SK-N-MC (cell line): Measurements from ENCODE around the gene TMEM185B.

Experiments
- DNase-seq: peaks from one replicate; pipeline ENCODE4 v3.0.0-alpha.2; 2011; ENCODE audit warnings: low read depth, low spot score
- H3K27ac ChIP-seq: fragments of 200-600 bp; sonication (generic); 2 replicates; pipeline ENCODE4 v1.5.1; 2016; ENCODE audit warnings: mixed run types
- H3K36me3 ChIP-seq: fragments of 200-600 bp; sonication (generic); 2 replicates; pipeline ENCODE4 v1.6.1; 2017; ENCODE audit warnings: antibody characterized with exemption, low read length, mixed read lengths; ENCODE audit not compliant: insufficient read depth
- H3K4me3 ChIP-seq: fragments of 200-600 bp; sonication (generic); 2 replicates; pipeline ENCODE4 v1.5.1; 2016
- H3K9ac ChIP-seq: fragments of 200-600 bp; sonication (generic); 2 replicates; pipeline ENCODE4 v1.8.0; 2017; ENCODE audit warnings: mixed run types, mixed read lengths; ENCODE audit not compliant: insufficient read length
- H3K9me3 ChIP-seq: fragments of 200-600 bp; sonication (generic); 2 replicates; pipeline ENCODE4 v1.6.1; 2017; ENCODE audit warnings: low read depth, mild to moderate bottlenecking, antibody characterized with exemption, low read length, moderate library complexity, mixed read lengths
- EZH2 ChIP-seq: fragments of 200-600 bp; sonication (generic); IDR thresholded peaks from one replicate; pipeline ENCODE4 v1.6.1; 2017; ENCODE audit warnings: antibody characterized with exemption
- FOXP2 ChIP-seq: optimal IDR thresholded peaks from 2 replicates; pipeline ENCODE3; 2011; ENCODE audit warnings: mild to moderate bottlenecking, moderate library complexity; ENCODE audit not compliant: insufficient read depth; ENCODE audit errors: extremely low read length, control extremely low read depth
- POLR2AphosphoS5 ChIP-seq: IDR thresholded peaks from 2 replicates; pipeline ENCODE4 v1.6.1; 2012; ENCODE audit warnings: mild to moderate bottlenecking, low read depth, low read length, borderline replicate concordance

The TMEM185B gene

DNA sequence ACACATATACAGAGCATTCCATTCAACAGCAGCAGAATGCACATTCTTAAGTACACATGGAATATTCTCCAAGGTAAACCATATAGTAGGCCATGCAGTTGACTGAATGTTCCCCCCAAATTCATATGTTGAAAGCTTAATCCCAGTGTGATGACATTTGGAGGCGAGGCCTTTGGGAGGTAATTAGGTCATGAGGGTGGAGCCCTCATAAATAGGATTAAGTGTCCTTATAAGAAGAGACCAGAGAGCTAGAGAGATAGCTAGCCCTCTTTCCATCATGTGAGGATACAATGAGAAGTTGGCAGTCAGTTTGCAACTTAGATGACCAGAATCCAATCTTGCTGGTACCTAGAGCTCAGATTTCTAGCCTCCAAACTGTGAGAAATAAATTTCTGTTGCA is 27.6 kb downstream of the TMEM185B start:
- no peak for TF ChIP-seq FOXP2
- Histone ChIP-seq H3K27ac (no peak overlapping the region), H3K9ac (no peak overlapping the region), H3K9me3 (no peaks in the 10 kb centered on the region), H3K4me3 (no peak overlapping the region), H3K36me3 (no peaks in the 10 kb centered on the region)
- no peak for DNase-seq

DNA sequence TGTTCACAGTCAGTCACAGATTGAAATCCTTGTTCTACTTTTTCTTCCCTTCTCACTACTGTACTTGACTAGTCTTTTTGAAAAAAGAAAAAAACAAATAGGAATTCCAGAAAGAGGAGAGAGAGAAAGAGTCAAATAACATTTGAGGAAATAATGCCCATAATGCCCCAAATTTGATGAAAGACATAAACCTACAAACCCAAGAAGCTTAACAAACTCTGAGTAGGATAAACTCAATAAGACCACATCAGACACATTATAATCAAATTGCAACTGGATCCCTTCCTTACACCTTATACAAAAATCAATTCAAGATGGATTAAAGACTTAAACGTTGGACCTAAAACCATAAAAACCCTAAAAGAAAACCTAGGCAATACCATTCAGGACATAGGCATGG is 30.9 kb downstream of the TMEM185B start:
- no peak overlapping the region for H3K4me3 ChIP-seq
- DNase-seq: no peak
- H3K27ac ChIP-seq: no peak overlapping the region
- no peaks in the 10 kb centered on the region for H3K36me3 ChIP-seq
- no peak overlapping the region for H3K9ac ChIP-seq
- H3K9me3 ChIP-seq: no peaks in the 10 kb centered on the region
- TF ChIP-seq EZH2 (no peak), FOXP2 (no peak), POLR2AphosphoS5 (no peak)

DNA sequence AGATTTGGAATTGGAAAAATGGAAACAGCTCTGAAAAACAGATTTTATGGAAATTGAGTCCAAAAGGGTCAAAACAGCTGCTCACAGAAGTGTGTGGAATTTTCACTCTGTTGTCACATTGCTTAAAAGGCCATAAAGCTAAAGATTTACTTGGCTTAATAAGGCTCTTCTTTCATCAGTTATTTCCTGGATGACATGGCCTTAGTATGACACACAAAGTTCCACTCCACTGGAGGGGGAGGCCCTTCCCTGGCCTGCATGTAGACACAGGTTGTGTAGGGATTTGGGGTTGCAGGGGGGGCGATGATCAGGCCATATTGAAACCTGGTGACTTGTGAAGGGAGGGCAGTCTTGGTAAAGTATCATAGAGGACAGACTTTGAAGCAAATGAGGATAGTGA is 34.0 kb downstream of the TMEM185B start:
- Histone ChIP-seq H3K36me3 (no peaks in the 10 kb centered on the region), H3K9me3 (no peaks in the 10 kb centered on the region), H3K9ac (no peak overlapping the region), H3K4me3 (no peak overlapping the region), H3K27ac (no peak overlapping the region)
- no peak for DNase-seq
- TF ChIP-seq POLR2AphosphoS5 (no peak), FOXP2 (no peak)

DNA sequence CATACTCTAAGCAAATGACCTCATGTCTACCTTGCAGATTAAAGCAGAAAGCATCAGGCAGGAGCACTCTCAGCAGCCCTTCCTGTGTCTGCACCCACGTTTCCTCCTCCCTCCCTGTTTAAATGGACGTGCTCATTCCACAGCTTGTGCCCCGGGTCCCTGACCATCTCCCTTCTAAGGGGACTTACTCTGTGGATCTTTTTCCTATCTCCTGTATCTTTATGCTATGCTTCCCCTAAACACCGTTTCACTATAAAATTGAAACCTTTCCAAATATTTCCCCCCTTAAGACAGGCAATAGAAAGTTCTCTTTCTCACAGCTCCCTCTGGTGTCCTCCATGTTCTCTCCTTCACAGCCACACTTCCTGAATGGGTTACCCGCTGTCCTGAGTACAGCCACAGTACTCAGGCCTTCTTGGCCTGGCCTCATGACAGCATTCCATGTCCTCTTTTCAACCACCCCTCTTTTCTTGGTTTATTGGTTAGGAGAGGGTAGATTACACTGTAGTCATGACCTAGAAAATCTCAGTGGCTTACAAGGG is 41.1 kb downstream of the TMEM185B start:
- no peaks in the 10 kb centered on the region for H3K36me3 ChIP-seq
- TF ChIP-seq FOXP2: no peak
- no peak for TF ChIP-seq POLR2AphosphoS5
- no peak for TF ChIP-seq EZH2
- no peaks in the 10 kb centered on the region for H3K9me3 ChIP-seq
- H3K27ac ChIP-seq: no peak overlapping the region
- DNase-seq: no peak
- H3K4me3 ChIP-seq: no peak overlapping the region
- no peak overlapping the region for H3K9ac ChIP-seq

DNA sequence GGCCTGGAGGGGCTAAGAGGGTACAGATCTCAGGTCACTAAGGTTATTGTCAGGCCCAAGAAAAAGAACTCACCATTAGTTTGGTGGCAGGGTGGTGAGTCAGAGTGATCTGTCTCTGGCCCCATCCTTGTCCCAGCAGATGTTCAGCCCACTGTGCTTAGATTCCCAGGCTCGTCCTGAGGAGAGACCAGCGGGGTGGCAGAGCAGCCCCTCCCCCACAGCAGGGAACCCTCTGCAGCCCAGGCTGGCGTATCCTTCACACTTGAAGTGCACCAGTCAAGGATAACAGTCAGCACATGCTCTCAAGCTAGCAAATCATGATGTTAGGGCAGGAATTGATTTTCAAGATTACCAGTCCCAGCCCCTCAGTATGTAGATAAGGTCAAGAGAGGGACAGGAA is 43.1 kb downstream of the TMEM185B start:
- Histone ChIP-seq H3K36me3 (no peaks in the 10 kb centered on the region), H3K9ac (no peak overlapping the region), H3K9me3 (no peaks in the 10 kb centered on the region), H3K27ac (no peak overlapping the region), H3K4me3 (no peak overlapping the region)
- no peak for DNase-seq
- TF ChIP-seq EZH2 (no peak), FOXP2 (no peak), POLR2AphosphoS5 (no peak)

DNA sequence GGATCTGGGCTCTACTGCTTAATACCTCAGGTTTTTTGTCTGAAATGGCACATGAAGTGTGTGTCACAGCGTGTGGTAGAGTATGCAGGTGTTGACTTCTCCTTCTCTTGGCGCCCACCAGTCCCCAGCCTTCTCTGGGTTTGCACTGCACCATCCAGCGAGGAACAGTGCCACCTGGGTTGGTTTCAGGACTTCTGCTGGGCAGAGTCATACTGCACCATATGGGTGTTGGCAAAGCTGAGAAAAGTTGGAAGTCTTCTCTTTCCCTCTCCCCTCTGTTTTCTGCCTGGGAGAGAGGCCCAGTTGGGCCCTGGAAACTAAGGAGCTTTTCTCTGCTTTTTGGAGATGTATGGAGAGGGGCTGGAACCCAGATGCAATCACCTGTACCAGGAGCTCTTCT is 43.8 kb downstream of the TMEM185B start:
- Histone ChIP-seq H3K27ac (no peak overlapping the region), H3K9ac (no peak overlapping the region), H3K36me3 (no peaks in the 10 kb centered on the region), H3K4me3 (no peak overlapping the region), H3K9me3 (no peaks in the 10 kb centered on the region)
- TF ChIP-seq POLR2AphosphoS5 (no peak), FOXP2 (no peak), EZH2 (no peak)
- no peak for DNase-seq

DNA sequence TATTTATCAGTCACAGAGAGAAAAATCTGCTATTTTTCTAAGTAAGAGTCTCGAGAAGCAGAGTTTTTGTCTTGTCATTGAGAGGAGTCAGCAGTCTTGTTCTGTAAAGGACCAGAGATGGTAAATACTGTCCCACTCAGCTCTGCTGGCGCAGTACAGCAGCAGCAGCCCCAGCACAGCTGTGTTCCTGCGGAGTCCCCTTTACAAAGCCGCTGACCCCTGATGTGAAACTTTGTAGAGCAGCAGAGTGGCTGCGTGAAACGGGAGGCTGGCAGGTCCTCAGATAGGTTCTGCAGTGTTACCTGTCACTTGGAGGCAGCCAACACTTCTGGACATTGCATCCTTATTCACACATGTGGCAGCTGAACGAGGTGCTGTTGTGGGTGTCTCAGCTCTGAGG is 45.2 kb downstream of the TMEM185B start:
- H3K9ac ChIP-seq: no peak overlapping the region
- H3K36me3 ChIP-seq: no peaks in the 10 kb centered on the region
- H3K4me3 ChIP-seq: no peak overlapping the region
- no peaks in the 10 kb centered on the region for H3K9me3 ChIP-seq
- no peak overlapping the region for H3K27ac ChIP-seq
- no peak for TF ChIP-seq POLR2AphosphoS5
- TF ChIP-seq EZH2: no peak
- no peak for TF ChIP-seq FOXP2
- DNase-seq: no peak

DNA sequence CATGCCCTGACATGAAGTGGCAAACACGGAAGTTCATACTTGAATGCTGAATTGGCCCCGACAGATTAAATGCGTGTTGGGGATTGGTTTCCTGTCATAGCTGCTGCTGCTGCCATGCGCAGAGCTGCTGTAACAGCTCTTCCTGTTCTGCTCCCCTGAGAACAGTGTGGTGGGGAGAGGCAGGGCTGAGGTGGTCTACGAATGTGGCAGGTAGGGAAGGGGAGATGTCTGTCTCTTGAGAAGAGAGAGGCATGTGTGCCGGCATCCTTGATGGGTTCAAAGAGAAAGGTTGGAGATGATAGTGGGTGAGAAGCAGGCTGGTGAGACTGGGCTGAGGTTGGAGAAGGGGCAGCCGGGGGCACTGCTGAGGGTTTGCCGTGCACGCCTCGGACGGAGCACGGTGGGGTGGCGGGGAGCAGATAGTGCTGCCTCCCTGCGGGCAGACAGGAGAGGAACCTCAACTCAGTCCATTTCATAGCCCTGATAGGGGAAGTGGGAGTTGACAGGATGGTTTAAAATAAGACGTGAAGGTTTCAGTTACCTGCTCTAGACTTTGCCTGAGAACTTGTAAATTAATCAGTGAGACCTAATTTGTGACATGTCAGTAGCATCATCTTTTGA is 46.1 kb downstream of the TMEM185B start:
- H3K36me3 ChIP-seq: no peaks in the 10 kb centered on the region
- DNase-seq: no peak
- no peak overlapping the region for H3K27ac ChIP-seq
- no peaks in the 10 kb centered on the region for H3K9me3 ChIP-seq
- no peak overlapping the region for H3K9ac ChIP-seq
- no peak overlapping the region for H3K4me3 ChIP-seq
- no peak for TF ChIP-seq POLR2AphosphoS5
- TF ChIP-seq FOXP2: no peak

DNA sequence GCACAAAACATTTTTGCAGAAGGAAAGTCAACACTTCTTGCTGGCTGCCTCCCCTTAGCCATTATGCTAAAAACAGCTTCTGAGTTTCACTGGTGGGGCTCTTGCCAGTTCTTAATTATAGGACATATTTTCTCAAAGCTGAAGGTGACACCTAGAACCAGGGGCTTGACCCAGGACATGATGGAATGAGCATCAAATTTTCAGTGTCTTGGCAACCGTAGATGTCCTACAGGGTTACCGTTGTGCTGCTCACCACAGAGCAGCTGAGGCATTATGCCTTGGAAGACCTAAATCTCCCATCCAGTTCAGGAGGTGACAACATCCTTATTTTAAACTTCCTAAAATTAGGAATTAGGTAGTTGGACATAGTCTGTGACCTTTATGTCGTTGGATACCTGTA is 46.7 kb downstream of the TMEM185B start:
- H3K9me3 ChIP-seq: no peaks in the 10 kb centered on the region
- H3K9ac ChIP-seq: no peak overlapping the region
- no peaks in the 10 kb centered on the region for H3K36me3 ChIP-seq
- no peak overlapping the region for H3K27ac ChIP-seq
- DNase-seq: no peak
- TF ChIP-seq EZH2 (no peak), FOXP2 (no peak), POLR2AphosphoS5 (no peak)
- no peak overlapping the region for H3K4me3 ChIP-seq
